H1 (cell line): Measurements from ENCODE around the gene ARHGAP26. TPM values are rescaled to one million over a fixed set of nuclear protein-coding genes. Genes with fewer than 3 reads are reported as not detected.
A peak's percentile ranks its signal among the peaks of the same experiment; 100 is the strongest.

ENCODE experiments used
- CTCF ChIA-PET: fragments of 300-600 bp; sonication (Branson Sonifier 250); formaldehyde crosslinking; loops from one replicate; lab custom pipeline; 2021; ENCODE audit not compliant: partially characterized antibody; lab: Charles Lee
- POLR2A ChIA-PET: fragments of 300-600 bp; sonication (Branson Sonifier 250); formaldehyde crosslinking; loops from one replicate; lab custom pipeline; 2021; ENCODE audit warnings: inconsistent platforms; ENCODE audit not compliant: partially characterized antibody; lab: Charles Lee
- DNase-seq, 2 experiments: peaks; one replicate each; pipeline versions ENCODE4 v3.0.0 to v3.0.0-alpha.2; 2010 to 2022; ENCODE audit warnings: low spot score in 2 of 2, low read depth in 1 of 2, mixed read lengths in 1 of 2
- FAIRE-seq: peaks from 2 replicates; lab custom pipeline; 2011; peaks lifted over from hg19 to GRCh38; lab: Jason Lieb, UNC
- H2AFZ ChIP-seq: 2 replicates; pipeline ENCODE4 v1.8.1; 2012; ENCODE audit warnings: low read length, inconsistent platforms
- H2AK5ac ChIP-seq: 2 replicates; pipeline ENCODE4 v1.6.1; 2013; ENCODE audit warnings: low read depth, low read length
- H2BK120ac ChIP-seq: replicated peaks from 2 replicates; pipeline ENCODE3; 2013; ENCODE audit warnings: low read depth, low read length, inconsistent platforms
- H2BK12ac ChIP-seq: 2 replicates; pipeline ENCODE4 v1.6.1; 2013; ENCODE audit warnings: low read depth, low read length
- H2BK15ac ChIP-seq: 2 replicates; pipeline ENCODE4 v1.6.1; 2013; ENCODE audit warnings: low read length
- H2BK20ac ChIP-seq: 2 replicates; pipeline ENCODE4 v1.6.1; 2013; ENCODE audit warnings: low read length
- H2BK5ac ChIP-seq: 2 replicates; pipeline ENCODE4 v1.6.1; 2013; ENCODE audit warnings: low read depth, low read length
- H3K14ac ChIP-seq: 2 replicates; pipeline ENCODE4 v1.6.1; 2013; ENCODE audit warnings: inconsistent platforms; ENCODE audit not compliant: insufficient read length
- H3K18ac ChIP-seq: 2 replicates; pipeline ENCODE4 v1.6.1; 2013; ENCODE audit warnings: low read length; ENCODE audit errors: extremely low read depth
- H3K23ac ChIP-seq: 2 replicates; pipeline ENCODE4 v1.6.1; 2013; ENCODE audit warnings: inconsistent platforms; ENCODE audit not compliant: insufficient read length
- H3K23me2 ChIP-seq: 2 replicates; pipeline ENCODE4 v1.6.1; 2013; ENCODE audit warnings: low read depth, low read length
- H3K27ac ChIP-seq: 2 replicates; pipeline ENCODE4 v1.6.1; 2011; ENCODE audit warnings: low read depth, low read length, inconsistent platforms
- H3K27me3 ChIP-seq, 4 experiments: replicated peaks in 1 of 4; 1 replicate in 1 of 4; 2 replicates in 3 of 4; pipeline versions ENCODE4 v1.6.1 to v1.8.1; 2011 to 2013; ENCODE audit warnings: low read length in 3 of 4, mild to moderate bottlenecking in 3 of 4, inconsistent platforms in 2 of 4, mixed read lengths in 2 of 4, moderate library complexity in 1 of 4; ENCODE audit not compliant: control insufficient read depth in 3 of 4, insufficient read depth in 3 of 4; ENCODE audit errors: extremely low read depth in 1 of 4
- H3K36me3 ChIP-seq, 4 experiments: 2 replicates each; pipeline versions ENCODE4 v1.6.1 to v1.8.1; 2011 to 2013; ENCODE audit warnings: mild to moderate bottlenecking in 4 of 4, low read length in 3 of 4, moderate library complexity in 2 of 4, control low read depth in 1 of 4, inconsistent platforms in 1 of 4; ENCODE audit not compliant: insufficient read depth in 4 of 4, control insufficient read depth in 2 of 4
- H3K4ac ChIP-seq: replicated peaks from 2 replicates; pipeline ENCODE3; 2013; ENCODE audit warnings: low read length, low read depth, mixed read lengths, inconsistent platforms; ENCODE audit not compliant: insufficient read length
- H3K4me1 ChIP-seq, 4 experiments: replicated peaks in 1 of 4; 1 replicate in 1 of 4; 2 replicates in 3 of 4; pipeline versions ENCODE4 v1.6.1 to v1.8.1; 2011 to 2013; ENCODE audit warnings: low read length in 3 of 4, inconsistent platforms in 2 of 4, mixed read lengths in 1 of 4; ENCODE audit not compliant: insufficient read depth in 4 of 4, control insufficient read depth in 3 of 4
- H3K4me2 ChIP-seq, 2 experiments: 2 replicates each; pipeline versions ENCODE4 v1.6.1 to v1.8.1; 2011 to 2013; ENCODE audit warnings: low read depth in 2 of 2, low read length in 2 of 2, control low read depth in 1 of 2, inconsistent platforms in 1 of 2, mild to moderate bottlenecking in 1 of 2; ENCODE audit not compliant: insufficient read depth in 1 of 2
- H3K4me3 ChIP-seq, 4 experiments: fragments of 200-600, 300-600 bp in 1 of 4; sonication (generic), shearing (Covaris generic), sonication (Bioruptor Twin) in 1 of 4; 2 replicates each; pipeline versions ENCODE4 v1.5.1 to v1.8.1; 2011 to 2016; ENCODE audit warnings: low read length in 4 of 4, low read depth in 3 of 4, control low read depth in 2 of 4, inconsistent platforms in 2 of 4, mild to moderate bottlenecking in 2 of 4, mixed read lengths in 1 of 4, moderate library complexity in 1 of 4; ENCODE audit not compliant: insufficient read depth in 2 of 4; ENCODE audit errors: extremely low read depth in 1 of 4
- H3K56ac ChIP-seq: replicated peaks from 2 replicates; pipeline ENCODE3; 2013; ENCODE audit warnings: low read depth, mild to moderate bottlenecking, mixed read lengths, low read length, inconsistent platforms; ENCODE audit not compliant: insufficient read length
- H3K79me1 ChIP-seq: 2 replicates; pipeline ENCODE4 v1.6.1; 2013; ENCODE audit warnings: low read depth, low read length, control low read depth
- H3K79me2 ChIP-seq, 2 experiments: 2 replicates each; pipeline versions ENCODE4 v1.6.1 to v1.8.1; 2012 to 2013; ENCODE audit warnings: low read length in 2 of 2, mild to moderate bottlenecking in 2 of 2, inconsistent platforms in 1 of 2; ENCODE audit not compliant: insufficient read depth in 2 of 2, control insufficient read depth in 1 of 2
- H3K9ac ChIP-seq, 4 experiments: replicated peaks in 1 of 4; 1 replicate in 1 of 4; 2 replicates in 3 of 4; pipeline versions ENCODE4 v1.6.1 to v1.8.1; 2011 to 2013; ENCODE audit warnings: low read depth in 3 of 4, low read length in 3 of 4, control low read depth in 2 of 4, mild to moderate bottlenecking in 2 of 4, moderate library complexity in 2 of 4, inconsistent platforms in 1 of 4; ENCODE audit errors: extremely low read depth in 1 of 4
- H3K9me3 ChIP-seq, 2 experiments: 2 replicates each; pipeline versions ENCODE4 v1.6.1 to v1.8.1; 2012 to 2013; ENCODE audit warnings: mild to moderate bottlenecking in 2 of 2, moderate library complexity in 2 of 2, control low read depth in 1 of 2, inconsistent platforms in 1 of 2, low read depth in 1 of 2, low read length in 1 of 2, mixed read lengths in 1 of 2; ENCODE audit not compliant: insufficient read depth in 2 of 2
- H4K20me1 ChIP-seq, 2 experiments: replicated peaks in 1 of 2; 2 replicates each; pipeline versions ENCODE3 to v1.8.1; 2011 to 2013; ENCODE audit warnings: inconsistent platforms in 2 of 2, low read length in 2 of 2, mild to moderate bottlenecking in 1 of 2; ENCODE audit not compliant: insufficient read depth in 2 of 2, control insufficient read depth in 1 of 2
- H4K5ac ChIP-seq: 2 replicates; pipeline ENCODE4 v1.6.1; 2013; ENCODE audit warnings: low read length, low read depth, mixed read lengths, inconsistent platforms; ENCODE audit not compliant: insufficient read length
- H4K8ac ChIP-seq: 2 replicates; pipeline ENCODE4 v1.8.0; 2013; ENCODE audit warnings: mild to moderate bottlenecking, moderate library complexity, low read length, inconsistent platforms; ENCODE audit not compliant: insufficient read depth; ENCODE audit errors: extremely low read depth
- H4K91ac ChIP-seq: replicated peaks from 2 replicates; pipeline ENCODE3; 2013; ENCODE audit warnings: low read length, mixed read lengths, inconsistent platforms; ENCODE audit not compliant: insufficient read length
- KDM5A ChIP-seq: fragments of 200-600 bp; IDR thresholded peaks from 2 replicates; pipeline ENCODE4 v1.7.1; 2012; ENCODE audit warnings: mild to moderate bottlenecking, low read length, inconsistent platforms, mixed read lengths
- POLR2AphosphoS5 ChIP-seq: IDR thresholded peaks from 2 replicates; pipeline ENCODE4 v1.6.1; 2011; ENCODE audit warnings: low read depth, low read length
- RNF2 ChIP-seq: fragments of 200-900, 300-1000 bp; sonication (generic); IDR thresholded peaks from 2 replicates; pipeline ENCODE4 v1.7.1; 2016; ENCODE audit warnings: borderline replicate concordance, low read depth, mild to moderate bottlenecking, antibody characterized with exemption, low read length; ENCODE audit not compliant: poor library complexity, severe bottlenecking; ENCODE audit errors: missing control alignments
- WGBS, 2 experiments: shearing (Covaris generic) in 1 of 2; methylation state at CpG; one replicate each; pipeline versions ENCODE4 v1.1.6 to v1.1.7; 2013 to 2015; ENCODE audit warnings: low lambda C conversion rate in 2 of 2, mixed read lengths in 2 of 2, inconsistent platforms in 1 of 2, low coverage in 1 of 2, missing lambda C conversion rate in 1 of 2; ENCODE audit not compliant: insufficient replicate concordance in 2 of 2, insufficient coverage in 1 of 2, insufficient read length in 1 of 2; ENCODE audit errors: extremely low coverage in 1 of 2, missing lambda C conversion rate in 1 of 2; 5-methylcytosine and 5-hydroxymethylcytosine counted together
- polyA plus RNA-seq, 7 experiments: library from polyadenylated mRNA; depleted of rRNA in 3 of 7; stranded (reverse) in 5 of 7; unstranded in 2 of 7; fragments of >200 nt in 5 of 7; fragments of 200-250 nt in 2 of 7; gene quantifications; 1 replicate in 5 of 7; 2 replicates in 1 of 7; 4 replicates in 1 of 7; pipeline versions ENCODE4 v1.2.1 to v1.2.3, GENCODE V29; 2011 to 2013; ENCODE audit warnings: missing spikeins in 2 of 7, mixed read lengths in 2 of 7
- total RNA-seq: library from RNA; stranded (reverse); fragmentation: NEBNext Ultra II Directional; extraction: Animal tissue kit (Norgen Biotek cat#: 25700); gene quantifications from 2 replicates; pipeline ENCODE4 v1.2.1, GENCODE V29; 2021

Gene ARHGAP26
- total and polyA plus RNA-seq, 2 of the 8 experiments (the other 6 are each of a cell fraction or from before 2014, with no cell fraction given), result 7.1 to 24.8 TPM

DNA sequence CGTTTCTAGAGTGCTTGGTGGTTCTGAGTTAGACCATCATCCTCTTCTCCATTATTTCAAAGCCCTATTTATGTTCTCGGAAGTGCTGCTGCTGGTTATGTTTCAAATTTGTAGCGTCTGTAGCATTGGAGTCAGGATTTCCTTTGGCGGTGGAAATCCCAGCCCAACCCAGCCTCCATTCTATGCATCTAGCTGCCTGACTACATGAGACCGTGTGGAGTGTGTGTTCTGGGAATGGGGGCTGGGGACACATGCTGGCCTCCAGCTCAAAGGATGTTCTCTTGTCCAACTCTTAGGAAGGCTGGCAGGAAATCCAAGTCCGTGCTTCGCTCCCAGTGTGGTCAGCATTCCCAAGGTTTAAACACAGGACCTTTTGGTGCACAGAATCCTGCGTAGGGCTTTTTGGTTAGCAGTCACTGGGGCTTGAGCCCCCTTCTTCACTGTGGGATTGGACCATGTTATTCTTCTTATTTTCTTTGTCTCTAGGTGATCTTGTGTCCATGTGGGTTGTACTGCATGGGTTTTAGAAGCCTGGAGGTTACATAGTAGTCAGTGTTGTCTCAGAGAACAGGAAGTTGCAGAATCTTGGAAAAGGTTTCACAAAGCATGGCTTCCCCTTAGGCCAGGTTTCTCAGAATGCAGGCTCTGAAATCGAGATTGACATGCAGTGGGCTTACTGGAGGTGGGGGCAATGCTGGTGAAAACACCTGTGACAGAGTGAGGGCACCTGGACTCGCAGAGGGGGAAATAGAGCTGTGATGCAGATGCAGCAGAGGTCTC lies 132.2 kb downstream of the ARHGAP26 start:
- no peak overlapping the region for H4K5ac ChIP-seq
- no peak overlapping the region for H2AFZ ChIP-seq
- H2BK15ac ChIP-seq, result no peak overlapping the region
- no peaks in the 10 kb centered on the region; a peak in 1 of 4 replicates for H3K79me2 ChIP-seq
- H2AK5ac ChIP-seq, result no peak overlapping the region
- 0 out of 2 replicates have a peak overlapping the region, but pooled peaks have one; percentile 19 for H3K27ac ChIP-seq
- H3K4me2 ChIP-seq, result no peak overlapping the region
- no peak overlapping the region for H2BK5ac ChIP-seq
- H3K4me3 ChIP-seq, result no peak overlapping the region
- no peak overlapping the region for H3K56ac ChIP-seq
- no peak overlapping the region for H3K9ac ChIP-seq
- ChIA-PET POLR2A (interaction anchor here (0.6 kb wide), 1 partner anchor 137 kb away, joined by 3 read pairs; no protein-coding TSS in a partner anchor), CTCF (interaction anchor here (0.5 to 8.5 kb wide), 5 partner anchors 12 to 988 kb away, joined by 3 to 76 read pairs (median 3); no protein-coding TSS in a partner anchor)
- no peak overlapping the region for H2BK12ac ChIP-seq
- no peaks in the 10 kb centered on the region for H4K20me1 ChIP-seq
- no peaks in the 10 kb centered on the region for H3K27me3 ChIP-seq
- no peaks in the 10 kb centered on the region for H3K23me2 ChIP-seq
- H3K18ac ChIP-seq, result no peak overlapping the region
- peaks cover 0 to 17% (median 8%) of the 10 kb centered on the region in 4 experiments; a peak in 4 of 8 replicates for H3K36me3 ChIP-seq
- no peak overlapping the region for H4K91ac ChIP-seq
- no peak for FAIRE-seq
- H3K79me1 ChIP-seq, result no peaks in the 10 kb centered on the region; the same call in 1 of the 2 replicates
- WGBS, 2 experiments, result 84% methylated on average over 10 of the region's 10 CpGs; no CpG with 5 or more reads in 1 of the 2 experiments
- H2BK120ac ChIP-seq, result no peak overlapping the region
- no peak for TF ChIP-seq KDM5A
- TF ChIP-seq RNF2, result no peak
- no peak for TF ChIP-seq POLR2AphosphoS5
- no peak for DNase-seq
- no peak overlapping the region for H3K4ac ChIP-seq
- H4K8ac ChIP-seq, result no peak overlapping the region
- no peak overlapping the region for H3K23ac ChIP-seq
- no peaks in the 10 kb centered on the region for H3K9me3 ChIP-seq
- peaks cover 0 to 11% (median 5%) of the 10 kb centered on the region in 4 experiments; a peak in 4 of 7 replicates for H3K4me1 ChIP-seq
- H3K14ac ChIP-seq, result no peak overlapping the region
- no peak overlapping the region for H2BK20ac ChIP-seq
